ENCODE results near the gene SNORC. TPM values are rescaled to one million over a fixed set of nuclear protein-coding genes. Genes with fewer than 3 reads are reported as not detected.

The SNORC gene
- total and polyA plus RNA-seq, 2 of the 13 experiments (the other 11 are each of a cell fraction or from before 2014, with no cell fraction given) = 59.1 to 86.1 TPM

DNA sequence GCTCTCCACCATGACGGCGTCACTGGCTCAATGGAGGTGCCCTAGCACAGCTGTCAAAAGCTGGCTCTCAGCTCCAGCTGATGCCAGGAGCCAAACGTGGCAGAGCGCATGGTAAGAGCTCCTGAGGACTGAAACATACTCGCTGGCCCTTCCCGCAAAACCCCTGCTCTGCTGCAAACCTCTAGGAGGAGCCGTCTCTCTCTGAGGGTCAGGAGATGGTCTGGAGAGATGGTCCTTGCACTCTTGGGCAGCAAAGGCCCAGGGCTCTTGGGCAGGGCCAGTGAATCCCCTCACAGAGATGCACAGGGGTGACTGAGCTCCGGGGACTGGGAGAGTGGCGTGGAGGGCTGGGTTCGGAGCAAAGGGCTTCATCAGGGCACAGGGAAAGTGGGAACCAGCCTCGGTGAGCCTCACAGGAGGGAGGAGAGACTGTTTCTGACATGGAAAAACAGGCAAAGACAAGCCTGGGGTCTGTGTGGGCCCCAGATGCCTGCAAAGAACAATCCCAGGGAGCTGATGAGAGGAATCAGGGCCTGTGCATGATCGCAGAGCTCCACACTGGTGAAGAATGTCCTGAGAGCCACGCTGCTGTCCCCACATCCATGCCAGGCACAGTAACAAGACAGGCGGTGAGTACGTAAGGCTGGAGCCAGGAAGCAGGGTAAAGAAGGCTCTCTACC lies 17.2 kb downstream of the SNORC start (continued):
- TF ChIP-seq, protein P1, sequence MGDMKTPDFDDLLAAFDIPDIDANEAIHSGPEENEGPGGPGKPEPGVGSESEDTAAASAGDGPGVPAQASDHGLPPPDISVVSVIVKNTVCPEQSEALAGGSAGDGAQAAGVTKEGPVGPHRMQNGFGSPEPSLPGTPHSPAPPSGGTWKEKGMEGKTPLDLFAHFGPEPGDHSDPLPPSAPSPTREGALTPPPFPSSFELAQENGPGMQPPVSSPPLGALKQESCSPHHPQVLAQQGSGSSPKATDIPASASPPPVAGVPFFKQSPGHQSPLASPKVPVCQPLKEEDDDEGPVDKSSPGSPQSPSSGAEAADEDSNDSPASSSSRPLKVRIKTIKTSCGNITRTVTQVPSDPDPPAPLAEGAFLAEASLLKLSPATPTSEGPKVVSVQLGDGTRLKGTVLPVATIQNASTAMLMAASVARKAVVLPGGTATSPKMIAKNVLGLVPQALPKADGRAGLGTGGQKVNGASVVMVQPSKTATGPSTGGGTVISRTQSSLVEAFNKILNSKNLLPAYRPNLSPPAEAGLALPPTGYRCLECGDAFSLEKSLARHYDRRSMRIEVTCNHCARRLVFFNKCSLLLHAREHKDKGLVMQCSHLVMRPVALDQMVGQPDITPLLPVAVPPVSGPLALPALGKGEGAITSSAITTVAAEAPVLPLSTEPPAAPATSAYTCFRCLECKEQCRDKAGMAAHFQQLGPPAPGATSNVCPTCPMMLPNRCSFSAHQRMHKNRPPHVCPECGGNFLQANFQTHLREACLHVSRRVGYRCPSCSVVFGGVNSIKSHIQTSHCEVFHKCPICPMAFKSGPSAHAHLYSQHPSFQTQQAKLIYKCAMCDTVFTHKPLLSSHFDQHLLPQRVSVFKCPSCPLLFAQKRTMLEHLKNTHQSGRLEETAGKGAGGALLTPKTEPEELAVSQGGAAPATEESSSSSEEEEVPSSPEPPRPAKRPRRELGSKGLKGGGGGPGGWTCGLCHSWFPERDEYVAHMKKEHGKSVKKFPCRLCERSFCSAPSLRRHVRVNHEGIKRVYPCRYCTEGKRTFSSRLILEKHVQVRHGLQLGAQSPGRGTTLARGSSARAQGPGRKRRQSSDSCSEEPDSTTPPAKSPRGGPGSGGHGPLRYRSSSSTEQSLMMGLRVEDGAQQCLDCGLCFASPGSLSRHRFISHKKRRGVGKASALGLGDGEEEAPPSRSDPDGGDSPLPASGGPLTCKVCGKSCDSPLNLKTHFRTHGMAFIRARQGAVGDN (CRISPR knock-in tag; IDR thresholded peaks at IDR 0.05) = peak; percentile 27; the same call in 1 of the 2 replicates
- no peak for TF ChIP-seq HNRNPK (IDR thresholded peaks at IDR 0.05; ENCODE audit: low read depth, low read length, poor library complexity, severe bottlenecking)
- TF ChIP-seq STAG1 (CRISPR knock-in tag; IDR thresholded peaks at IDR 0.05) = peak; percentile 59
- TF ChIP-seq, protein P2, sequence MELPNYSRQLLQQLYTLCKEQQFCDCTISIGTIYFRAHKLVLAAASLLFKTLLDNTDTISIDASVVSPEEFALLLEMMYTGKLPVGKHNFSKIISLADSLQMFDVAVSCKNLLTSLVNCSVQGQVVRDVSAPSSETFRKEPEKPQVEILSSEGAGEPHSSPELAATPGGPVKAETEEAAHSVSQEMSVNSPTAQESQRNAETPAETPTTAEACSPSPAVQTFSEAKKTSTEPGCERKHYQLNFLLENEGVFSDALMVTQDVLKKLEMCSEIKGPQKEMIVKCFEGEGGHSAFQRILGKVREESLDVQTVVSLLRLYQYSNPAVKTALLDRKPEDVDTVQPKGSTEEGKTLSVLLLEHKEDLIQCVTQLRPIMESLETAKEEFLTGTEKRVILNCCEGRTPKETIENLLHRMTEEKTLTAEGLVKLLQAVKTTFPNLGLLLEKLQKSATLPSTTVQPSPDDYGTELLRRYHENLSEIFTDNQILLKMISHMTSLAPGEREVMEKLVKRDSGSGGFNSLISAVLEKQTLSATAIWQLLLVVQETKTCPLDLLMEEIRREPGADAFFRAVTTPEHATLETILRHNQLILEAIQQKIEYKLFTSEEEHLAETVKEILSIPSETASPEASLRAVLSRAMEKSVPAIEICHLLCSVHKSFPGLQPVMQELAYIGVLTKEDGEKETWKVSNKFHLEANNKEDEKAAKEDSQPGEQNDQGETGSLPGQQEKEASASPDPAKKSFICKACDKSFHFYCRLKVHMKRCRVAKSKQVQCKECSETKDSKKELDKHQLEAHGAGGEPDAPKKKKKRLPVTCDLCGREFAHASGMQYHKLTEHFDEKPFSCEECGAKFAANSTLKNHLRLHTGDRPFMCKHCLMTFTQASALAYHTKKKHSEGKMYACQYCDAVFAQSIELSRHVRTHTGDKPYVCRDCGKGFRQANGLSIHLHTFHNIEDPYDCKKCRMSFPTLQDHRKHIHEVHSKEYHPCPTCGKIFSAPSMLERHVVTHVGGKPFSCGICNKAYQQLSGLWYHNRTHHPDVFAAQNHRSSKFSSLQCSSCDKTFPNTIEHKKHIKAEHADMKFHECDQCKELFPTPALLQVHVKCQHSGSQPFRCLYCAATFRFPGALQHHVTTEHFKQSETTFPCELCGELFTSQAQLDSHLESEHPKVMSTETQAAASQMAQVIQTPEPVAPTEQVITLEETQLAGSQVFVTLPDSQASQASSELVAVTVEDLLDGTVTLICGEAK (IDR thresholded peaks at IDR 0.05) = no peak
- TF ChIP-seq, protein P2 (CRISPR knock-in tag; IDR thresholded peaks at IDR 0.05) = 0 out of 2 replicates have a peak, but pooled peaks have one; percentile 42
- peak; percentile 32 for TF ChIP-seq AGO2 (optimal IDR thresholded peaks at IDR 0.05; ENCODE audit: low read depth, low read length)
- TF ChIP-seq, protein P3, sequence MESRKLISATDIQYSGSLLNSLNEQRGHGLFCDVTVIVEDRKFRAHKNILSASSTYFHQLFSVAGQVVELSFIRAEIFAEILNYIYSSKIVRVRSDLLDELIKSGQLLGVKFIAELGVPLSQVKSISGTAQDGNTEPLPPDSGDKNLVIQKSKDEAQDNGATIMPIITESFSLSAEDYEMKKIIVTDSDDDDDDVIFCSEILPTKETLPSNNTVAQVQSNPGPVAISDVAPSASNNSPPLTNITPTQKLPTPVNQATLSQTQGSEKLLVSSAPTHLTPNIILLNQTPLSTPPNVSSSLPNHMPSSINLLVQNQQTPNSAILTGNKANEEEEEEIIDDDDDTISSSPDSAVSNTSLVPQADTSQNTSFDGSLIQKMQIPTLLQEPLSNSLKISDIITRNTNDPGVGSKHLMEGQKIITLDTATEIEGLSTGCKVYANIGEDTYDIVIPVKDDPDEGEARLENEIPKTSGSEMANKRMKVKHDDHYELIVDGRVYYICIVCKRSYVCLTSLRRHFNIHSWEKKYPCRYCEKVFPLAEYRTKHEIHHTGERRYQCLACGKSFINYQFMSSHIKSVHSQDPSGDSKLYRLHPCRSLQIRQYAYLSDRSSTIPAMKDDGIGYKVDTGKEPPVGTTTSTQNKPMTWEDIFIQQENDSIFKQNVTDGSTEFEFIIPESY (CRISPR knock-in tag; IDR thresholded peaks at IDR 0.05) = peak; percentile 96
- TF ChIP-seq ZNF788 (CRISPR knock-in tag; IDR thresholded peaks at IDR 0.05; ENCODE audit: borderline replicate concordance) = 0 out of 2 replicates have a peak, but pooled peaks have one; percentile 29
